Omental fat pad (tissue), 4 donors: Measurements from ENCODE around the gene GRID1. TPM values are rescaled to one million over a fixed set of nuclear protein-coding genes. Genes with fewer than 3 reads are reported as not detected.

Experiments
- ATAC-seq: fragments of 150-250 bp; one replicate; pipeline ENCODE4 v1.9.1; 2016; ENCODE audit warnings: mild to moderate bottlenecking, moderate library complexity; ENCODE audit not compliant: low FRiP score
- DNase-seq: peaks from one replicate; pipeline ENCODE4 v3.0.0-alpha.2; 2019; ENCODE audit warnings: low spot score
- total RNA-seq, 4 donors: library from RNA; depleted of rRNA; stranded (reverse); fragments of >200 nt; gene quantifications; one replicate each; pipeline ENCODE4 v1.1.0, GENCODE V29; 2016
- TF ChIP-seq, protein P1 (sequence below), 3 donors: fragments of 450-650 bp; IDR thresholded peaks; one replicate each; pipeline ENCODE4 v1.5.1; 2016 to 2017; ENCODE audit warnings: antibody characterized with exemption in 3 of 3, mild to moderate bottlenecking in 3 of 3, moderate library complexity in 2 of 3

The GRID1 gene
- total RNA-seq, 4 donors from 2014 or later = 1.5 to 3.5 (median 2.4) TPM

DNA sequence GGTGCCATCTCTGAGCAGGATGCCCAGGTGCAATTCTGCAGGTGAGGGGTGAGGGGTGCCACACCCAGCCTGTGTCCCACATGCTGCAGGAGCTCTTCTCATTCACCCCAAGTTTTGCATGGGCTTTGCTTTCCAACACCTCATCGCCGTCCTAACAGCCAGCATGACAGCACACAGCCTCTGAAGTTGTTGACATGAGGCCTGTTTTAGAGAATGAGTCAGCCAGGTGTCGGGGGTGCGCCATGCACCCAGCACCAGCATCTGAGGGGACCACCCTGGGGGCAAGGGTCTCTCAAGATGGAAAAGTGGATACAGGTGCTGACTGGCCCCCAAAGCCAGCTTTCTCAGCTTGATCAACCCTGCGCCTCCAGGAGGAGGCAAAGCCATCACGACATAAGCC lies 146.0 kb downstream of the GRID1 start:
- TF ChIP-seq, protein P1, sequence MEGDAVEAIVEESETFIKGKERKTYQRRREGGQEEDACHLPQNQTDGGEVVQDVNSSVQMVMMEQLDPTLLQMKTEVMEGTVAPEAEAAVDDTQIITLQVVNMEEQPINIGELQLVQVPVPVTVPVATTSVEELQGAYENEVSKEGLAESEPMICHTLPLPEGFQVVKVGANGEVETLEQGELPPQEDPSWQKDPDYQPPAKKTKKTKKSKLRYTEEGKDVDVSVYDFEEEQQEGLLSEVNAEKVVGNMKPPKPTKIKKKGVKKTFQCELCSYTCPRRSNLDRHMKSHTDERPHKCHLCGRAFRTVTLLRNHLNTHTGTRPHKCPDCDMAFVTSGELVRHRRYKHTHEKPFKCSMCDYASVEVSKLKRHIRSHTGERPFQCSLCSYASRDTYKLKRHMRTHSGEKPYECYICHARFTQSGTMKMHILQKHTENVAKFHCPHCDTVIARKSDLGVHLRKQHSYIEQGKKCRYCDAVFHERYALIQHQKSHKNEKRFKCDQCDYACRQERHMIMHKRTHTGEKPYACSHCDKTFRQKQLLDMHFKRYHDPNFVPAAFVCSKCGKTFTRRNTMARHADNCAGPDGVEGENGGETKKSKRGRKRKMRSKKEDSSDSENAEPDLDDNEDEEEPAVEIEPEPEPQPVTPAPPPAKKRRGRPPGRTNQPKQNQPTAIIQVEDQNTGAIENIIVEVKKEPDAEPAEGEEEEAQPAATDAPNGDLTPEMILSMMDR (IDR thresholded peaks at IDR 0.05) = no peak
- no peak for DNase-seq
- ATAC-seq = no peak

DNA sequence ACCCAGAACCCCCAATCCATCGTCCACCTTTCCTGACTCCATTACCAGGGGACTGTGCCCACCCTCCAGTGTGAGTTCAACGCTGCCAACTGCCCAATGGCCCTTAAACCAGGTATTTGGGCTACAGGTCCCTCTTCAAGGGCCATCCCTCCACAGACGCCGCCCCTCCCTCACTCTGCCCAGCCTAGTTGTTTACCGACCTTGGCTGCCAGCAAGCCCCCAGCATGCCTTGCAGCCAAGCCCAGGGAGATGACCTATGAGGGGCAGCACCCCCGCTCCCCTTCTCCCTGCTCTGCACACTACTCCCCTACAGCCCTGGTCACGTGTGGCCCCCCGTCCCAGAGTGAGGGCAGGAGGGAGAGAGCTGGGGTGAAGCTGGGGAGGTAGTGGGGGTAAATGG lies 147.3 kb downstream of the GRID1 start:
- no peak for DNase-seq
- TF ChIP-seq, protein P1 (IDR thresholded peaks at IDR 0.05) = no peak

GRCh38 chr10:86218842-86219241 lies 147.8 kb downstream of the GRID1 start:
- ATAC-seq = no peak
- no peak for DNase-seq
- TF ChIP-seq, protein P1 (IDR thresholded peaks at IDR 0.05) = no peak

More for the DNA sequence above, 147.3 kb downstream of the GRID1 start:
- no peak for ATAC-seq

DNA sequence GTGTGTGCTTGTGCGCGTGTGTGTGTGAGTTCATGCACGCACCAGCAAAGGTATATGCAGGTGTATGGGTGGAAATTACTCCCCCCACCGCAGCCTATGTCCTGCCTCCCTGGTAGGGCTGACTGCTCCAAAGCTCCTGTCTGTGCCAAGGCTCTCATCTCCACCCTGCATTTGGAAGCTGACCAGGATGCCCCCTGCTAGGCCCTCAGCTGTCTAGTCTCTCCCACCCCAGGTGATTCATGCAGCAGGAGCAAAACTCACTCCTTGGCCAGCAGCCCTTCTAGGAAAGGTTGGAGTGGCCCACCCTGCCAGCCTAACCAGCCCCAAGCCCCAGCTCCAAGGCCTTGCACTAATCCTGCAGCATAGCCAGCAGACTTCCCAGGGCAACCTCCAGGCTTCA lies 148.4 kb downstream of the GRID1 start:
- DNase-seq (no peak), ATAC-seq (no peak)
- TF ChIP-seq, protein P1 (IDR thresholded peaks at IDR 0.05) = no peak

GRCh38 chr10:86217371-86218080 lies 149.1 kb downstream of the GRID1 start:
- ATAC-seq = no peak
- no peak for DNase-seq
- TF ChIP-seq, protein P1 (IDR thresholded peaks at IDR 0.05) = no peak

DNA sequence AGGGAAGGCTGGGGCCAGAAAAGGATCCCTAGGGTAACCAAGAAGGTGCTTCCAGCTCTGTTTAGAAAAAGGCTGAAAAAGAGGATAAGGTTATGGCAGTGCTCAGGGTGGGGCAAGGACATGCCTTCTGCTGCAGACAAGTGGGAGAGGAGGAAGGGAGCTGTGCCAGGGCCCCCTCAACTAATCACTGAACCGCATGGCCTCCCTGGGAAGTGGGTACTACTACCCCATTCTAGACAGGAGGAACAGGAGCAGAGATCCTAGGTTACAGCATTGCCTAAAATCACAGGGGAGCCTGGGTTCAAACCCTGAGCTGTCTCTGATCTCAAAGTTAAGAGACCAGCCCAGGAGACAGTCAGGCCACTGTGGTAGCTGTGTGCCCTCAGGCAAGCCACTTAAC lies 149.7 kb downstream of the GRID1 start:
- TF ChIP-seq, protein P1 (IDR thresholded peaks at IDR 0.05) = no peak
- DNase-seq = no peak
- no peak for ATAC-seq

- DNase-seq (no peak), ATAC-seq (no peak)
- TF ChIP-seq, protein P1 (IDR thresholded peaks at IDR 0.05) = no peak
Observed at GRCh38 chr10:86215712-86216111, 150.9 kb downstream of the GRID1 start.
